ENCODE results near the gene CORO2B. TPM values are rescaled to one million over a fixed set of nuclear protein-coding genes. Genes with fewer than 3 reads are reported as not detected.

Gene CORO2B
- polyA plus RNA-seq, 1 donor: 5.4 TPM

GRCh38 chr15:68554721-68555678 is 23.8 kb upstream of the CORO2B start:
- no peak overlapping the region for H3K27ac ChIP-seq (ENCODE audit: low read length)
- peak in 1 of 2 donors; percentile 25 for DNase-seq
- H3K36me3 ChIP-seq (ENCODE audit: control insufficient read depth, insufficient read depth, low read length): no peaks in the 10 kb centered on the region
- peaks cover 7% of the 10 kb centered on the region for H3K27me3 ChIP-seq (ENCODE audit: control insufficient read depth, insufficient read depth, low read length)
- no peak overlapping the region for H3K4me3 ChIP-seq (ENCODE audit: low read length)
- no CpG with 5 or more reads among the region's 10 CpGs for WGBS (ENCODE audit: insufficient coverage, low lambda C conversion rate)
- no peaks in the 10 kb centered on the region for H3K9me3 ChIP-seq (ENCODE audit: control insufficient read depth, low read depth, low read length)
- H3K4me1 ChIP-seq (ENCODE audit: control insufficient read depth, insufficient read depth, low read length): peaks cover 35% of the 10 kb centered on the region

- Histone ChIP-seq H3K36me3 (ENCODE audit: control insufficient read depth, insufficient read depth, low read length) (no peaks in the 10 kb centered on the region), H3K9me3 (ENCODE audit: control insufficient read depth, low read depth, low read length) (no peaks in the 10 kb centered on the region), H3K27ac (ENCODE audit: low read length) (no peak overlapping the region), H3K4me1 (ENCODE audit: control insufficient read depth, insufficient read depth, low read length) (peaks cover 35% of the 10 kb centered on the region), H3K27me3 (ENCODE audit: control insufficient read depth, insufficient read depth, low read length) (peaks cover 11% of the 10 kb centered on the region), H3K4me3 (ENCODE audit: low read length) (no peak overlapping the region)
- no CpG with 5 or more reads among the region's 7 CpGs for WGBS (ENCODE audit: insufficient coverage, low lambda C conversion rate)
- no peak for DNase-seq
Measured at GRCh38 chr15:68555679-68556037, 23.1 kb upstream of the CORO2B start.

DNA sequence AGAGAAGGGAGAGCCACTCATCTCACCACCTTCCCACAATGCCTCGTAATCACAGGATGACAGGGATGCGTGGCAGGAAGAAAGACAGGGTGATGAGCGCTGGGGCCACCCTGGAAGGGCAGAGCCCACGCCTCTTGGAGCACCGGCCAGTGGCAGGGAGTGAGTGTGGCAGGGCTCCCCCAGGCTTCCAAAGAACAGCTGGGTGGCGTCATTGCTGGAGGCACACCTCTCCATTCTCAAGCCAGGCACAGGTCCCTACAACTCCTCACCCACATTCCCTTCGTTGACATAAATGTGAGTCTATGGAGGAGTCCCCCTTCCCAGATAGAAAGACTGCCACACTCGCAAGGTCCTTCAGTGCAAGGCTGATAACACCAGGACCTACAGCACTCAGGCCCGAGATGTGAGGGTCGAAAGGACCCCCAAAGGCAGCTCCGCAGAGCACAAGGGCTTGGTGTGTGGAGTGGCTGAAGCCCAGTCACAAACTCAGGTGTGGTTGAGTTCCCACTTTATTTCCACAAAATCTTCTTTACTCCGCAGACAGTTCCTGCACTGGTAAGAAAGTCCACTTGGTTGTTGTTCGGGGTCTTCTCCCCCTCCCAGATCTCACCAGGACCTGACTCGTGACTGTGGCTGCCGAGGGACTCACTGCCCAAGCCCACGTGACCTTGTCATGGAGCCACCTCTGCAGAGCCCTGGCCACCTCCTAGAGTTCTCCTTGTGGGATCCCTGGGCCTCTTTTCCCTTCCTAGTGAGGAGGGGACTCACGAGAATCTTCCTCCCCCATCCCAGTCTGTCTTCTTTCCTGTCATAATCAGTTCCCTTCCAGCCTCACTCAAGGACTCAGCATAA is 22.4 kb upstream of the CORO2B start:
- H3K9me3 ChIP-seq (ENCODE audit: control insufficient read depth, low read depth, low read length): no peaks in the 10 kb centered on the region
- H3K36me3 ChIP-seq (ENCODE audit: control insufficient read depth, insufficient read depth, low read length): no peaks in the 10 kb centered on the region
- H3K27me3 ChIP-seq (ENCODE audit: control insufficient read depth, insufficient read depth, low read length): peaks cover 18% of the 10 kb centered on the region
- H3K4me3 ChIP-seq (ENCODE audit: low read length): no peak overlapping the region
- no peak for DNase-seq
- WGBS (ENCODE audit: insufficient coverage, low lambda C conversion rate): no CpG with 5 or more reads among the region's 17 CpGs
- H3K4me1 ChIP-seq (ENCODE audit: control insufficient read depth, insufficient read depth, low read length): peaks cover 35% of the 10 kb centered on the region
- peak overlapping the region; percentile 59 for H3K27ac ChIP-seq (ENCODE audit: low read length)

DNA sequence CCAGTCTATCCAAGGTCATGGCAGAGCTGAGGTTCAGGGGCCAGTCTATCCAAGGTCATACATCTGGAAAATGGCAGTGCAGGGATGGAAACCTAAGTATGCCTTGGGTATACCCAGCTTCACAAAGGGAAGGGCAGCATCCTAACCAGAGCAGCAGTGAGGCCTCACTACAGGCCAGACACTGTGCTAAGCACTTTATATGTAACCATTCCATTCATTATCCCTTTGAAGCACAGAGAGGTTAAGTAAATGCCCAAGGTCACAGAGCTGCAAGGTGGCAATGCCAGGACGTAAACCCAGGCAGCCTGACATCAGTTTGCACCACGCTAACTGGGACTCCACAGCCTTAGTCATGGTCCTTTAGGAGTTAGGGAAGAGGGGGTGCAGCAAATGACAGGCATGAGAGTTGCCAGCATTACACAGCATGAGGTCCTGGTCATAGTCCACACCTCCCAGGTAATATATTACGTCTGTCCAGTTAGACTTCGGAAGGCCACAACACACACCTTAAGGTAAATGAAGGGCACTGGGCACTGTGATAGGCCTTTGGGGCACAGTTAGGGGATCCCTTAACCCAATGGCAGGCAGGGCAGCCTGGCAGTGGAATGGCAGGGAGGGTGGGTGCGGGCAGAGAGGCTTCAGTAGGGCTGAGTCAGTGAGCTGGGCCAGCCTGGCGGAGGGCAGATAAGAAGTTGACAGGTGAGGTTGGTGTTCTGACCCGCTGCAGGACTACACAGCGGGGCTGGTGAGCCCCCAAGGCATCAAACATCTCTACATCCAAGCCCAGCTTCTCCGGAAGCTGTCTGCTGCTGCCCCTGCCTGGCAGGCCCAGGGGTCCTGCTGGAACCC is 21.1 kb upstream of the CORO2B start:
- H3K27me3 ChIP-seq (ENCODE audit: control insufficient read depth, insufficient read depth, low read length): peaks cover 26% of the 10 kb centered on the region
- peaks cover 35% of the 10 kb centered on the region for H3K4me1 ChIP-seq (ENCODE audit: control insufficient read depth, insufficient read depth, low read length)
- peak; percentile 80 to 92 for DNase-seq
- H3K27ac ChIP-seq (ENCODE audit: low read length): peak overlapping the region; percentile 69
- H3K4me3 ChIP-seq (ENCODE audit: low read length): no peak overlapping the region
- H3K36me3 ChIP-seq (ENCODE audit: control insufficient read depth, insufficient read depth, low read length): no peaks in the 10 kb centered on the region
- no peaks in the 10 kb centered on the region for H3K9me3 ChIP-seq (ENCODE audit: control insufficient read depth, low read depth, low read length)
- WGBS (ENCODE audit: insufficient coverage, low lambda C conversion rate): no CpG with 5 or more reads among the region's 9 CpGs

DNA sequence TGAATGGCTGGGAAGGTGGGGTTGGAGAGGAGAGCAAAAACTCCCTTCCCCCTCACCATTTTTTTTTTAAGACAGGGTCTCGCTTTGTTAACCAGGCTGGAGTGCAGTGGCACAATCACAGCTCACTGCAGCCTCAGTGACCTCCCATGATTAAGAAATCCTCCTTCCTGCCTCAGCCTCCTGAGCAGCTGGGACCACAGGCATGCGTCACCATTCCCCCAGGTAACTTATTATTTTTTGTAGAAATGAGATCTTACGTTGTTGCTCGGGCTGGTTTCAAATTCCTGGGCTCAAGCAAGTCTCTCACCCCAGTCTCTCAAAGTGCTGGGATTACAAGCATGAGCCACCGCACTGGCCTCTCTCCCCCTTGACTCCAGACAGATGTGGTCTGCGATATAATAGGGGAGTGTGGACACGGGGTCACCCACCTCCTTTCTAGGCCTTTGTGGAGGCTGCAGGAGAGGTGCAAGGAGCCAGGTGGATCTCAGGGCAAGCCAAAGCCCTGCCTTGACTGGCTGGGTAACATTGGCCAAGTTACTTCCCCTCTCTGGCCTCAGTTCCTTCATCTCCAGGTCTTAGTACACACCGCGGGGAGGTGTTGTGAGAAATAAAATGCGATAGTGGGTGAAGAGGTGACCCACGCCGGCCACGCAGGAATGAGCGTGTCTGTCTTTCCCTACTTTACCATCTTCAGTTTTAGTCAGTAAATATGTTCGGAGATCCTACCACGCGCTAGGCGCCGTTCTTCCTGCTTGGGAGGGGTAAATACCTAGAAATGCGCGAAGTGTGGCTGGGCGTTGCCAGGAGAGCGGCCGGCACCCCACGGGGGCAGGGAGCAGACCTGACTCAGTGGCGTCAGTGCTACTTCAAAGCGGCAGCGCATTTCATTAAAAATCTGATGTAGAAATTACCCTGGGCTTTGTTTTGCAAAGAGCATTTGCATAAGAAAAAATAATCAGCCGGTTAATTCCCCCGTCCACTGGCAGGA is 20.2 kb upstream of the CORO2B start:
- 33% methylated on average over 3 of the region's 30 CpGs for WGBS (ENCODE audit: insufficient coverage, low lambda C conversion rate)
- Histone ChIP-seq H3K27me3 (ENCODE audit: control insufficient read depth, insufficient read depth, low read length) (peaks cover 26% of the 10 kb centered on the region), H3K36me3 (ENCODE audit: control insufficient read depth, insufficient read depth, low read length) (no peaks in the 10 kb centered on the region), H3K4me1 (ENCODE audit: control insufficient read depth, insufficient read depth, low read length) (peaks cover 35% of the 10 kb centered on the region), H3K4me3 (ENCODE audit: low read length) (peak overlapping the region; percentile 52), H3K9me3 (ENCODE audit: control insufficient read depth, low read depth, low read length) (no peaks in the 10 kb centered on the region), H3K27ac (ENCODE audit: low read length) (peak overlapping the region; percentile 69)
- peak; percentile 65 to 77 for DNase-seq

GRCh38 chr15:68559345-68560310 is 19.2 kb upstream of the CORO2B start:
- H3K27ac ChIP-seq (ENCODE audit: low read length): peak overlapping the region; percentile 44
- no peaks in the 10 kb centered on the region for H3K9me3 ChIP-seq (ENCODE audit: control insufficient read depth, low read depth, low read length)
- WGBS (ENCODE audit: insufficient coverage, low lambda C conversion rate): 17% methylated on average over 2 of the region's 54 CpGs

GRCh38 chr15:68560501-68561113 is 18.2 kb upstream of the CORO2B start:
- H3K9me3 ChIP-seq (ENCODE audit: control insufficient read depth, low read depth, low read length): no peaks in the 10 kb centered on the region
- H3K27ac ChIP-seq (ENCODE audit: low read length): no peak overlapping the region
- no peak overlapping the region for H3K4me3 ChIP-seq (ENCODE audit: low read length)
- peaks cover 26% of the 10 kb centered on the region for H3K27me3 ChIP-seq (ENCODE audit: control insufficient read depth, insufficient read depth, low read length)
- H3K4me1 ChIP-seq (ENCODE audit: control insufficient read depth, insufficient read depth, low read length): peaks cover 35% of the 10 kb centered on the region
- DNase-seq: no peak
- no CpG with 5 or more reads among the region's 13 CpGs for WGBS (ENCODE audit: insufficient coverage, low lambda C conversion rate)
- no peaks in the 10 kb centered on the region for H3K36me3 ChIP-seq (ENCODE audit: control insufficient read depth, insufficient read depth, low read length)

More at GRCh38 chr15:68559345-68560310, 19.2 kb upstream of the CORO2B start:
- Histone ChIP-seq H3K27me3 (ENCODE audit: control insufficient read depth, insufficient read depth, low read length) (peaks cover 26% of the 10 kb centered on the region), H3K36me3 (ENCODE audit: control insufficient read depth, insufficient read depth, low read length) (no peaks in the 10 kb centered on the region), H3K4me3 (ENCODE audit: low read length) (peak overlapping the region; percentile 52), H3K4me1 (ENCODE audit: control insufficient read depth, insufficient read depth, low read length) (peaks cover 35% of the 10 kb centered on the region)
- peak; percentile 79 to 86 for DNase-seq

DNA sequence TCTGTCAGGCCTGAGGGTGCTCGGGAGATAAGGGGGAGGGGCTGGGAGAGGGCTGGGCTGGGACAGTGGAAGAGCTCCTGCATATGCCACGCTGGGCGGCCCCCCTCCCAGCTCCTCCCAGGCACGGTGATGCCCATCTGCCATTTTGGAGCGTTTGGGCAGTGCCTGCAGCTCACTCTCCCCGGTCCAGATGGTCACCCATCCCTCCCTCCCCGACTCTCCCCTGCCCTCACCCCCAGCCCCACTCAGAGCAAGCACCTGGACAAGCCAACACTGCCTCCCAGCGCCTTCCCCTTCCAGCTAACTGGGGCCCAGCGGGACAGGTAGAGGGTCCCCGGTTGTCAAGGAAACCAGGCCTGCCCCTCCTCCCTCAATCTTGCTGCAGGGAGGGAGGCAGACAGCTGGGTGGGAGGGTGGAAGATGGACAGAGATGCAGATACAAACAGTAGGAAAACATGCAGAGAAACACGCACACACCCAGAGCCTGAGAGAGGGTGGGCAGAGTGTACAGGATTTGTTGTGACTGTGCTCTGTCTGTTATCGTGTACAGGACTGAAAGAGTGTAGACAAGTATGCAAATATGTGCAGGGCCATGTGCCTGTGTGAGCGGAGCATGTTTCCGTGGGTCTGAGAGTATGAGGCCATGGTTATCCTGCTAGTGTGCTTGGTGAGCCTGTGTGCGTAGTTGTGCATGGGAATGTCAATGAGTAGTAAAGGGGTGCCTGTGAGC is 17.5 kb upstream of the CORO2B start:
- Histone ChIP-seq H3K4me1 (ENCODE audit: control insufficient read depth, insufficient read depth, low read length) (peaks cover 35% of the 10 kb centered on the region), H3K4me3 (ENCODE audit: low read length) (no peak overlapping the region), H3K27me3 (ENCODE audit: control insufficient read depth, insufficient read depth, low read length) (peaks cover 32% of the 10 kb centered on the region), H3K9me3 (ENCODE audit: control insufficient read depth, low read depth, low read length) (no peaks in the 10 kb centered on the region), H3K27ac (ENCODE audit: low read length) (no peak overlapping the region), H3K36me3 (ENCODE audit: control insufficient read depth, insufficient read depth, low read length) (no peaks in the 10 kb centered on the region)
- no CpG with 5 or more reads among the region's 15 CpGs for WGBS (ENCODE audit: insufficient coverage, low lambda C conversion rate)
- DNase-seq: no peak

All from large intestine (tissue), 3 donors.